GM18861 (cell line): ENCODE data around the gene DNALI1.
A peak's percentile ranks its signal among the peaks of the same experiment; 100 is the strongest.
"Not testable (repeated sequence)": the region's sequence is repeated elsewhere in the genome, so short reads cannot be mapped to it uniquely, and the experiment has no call there.

Experiments
- ATAC-seq: cut with Tn5 transposase; IDR thresholded peaks from one replicate; pipeline ENCODE4 v1.9.1; 2021; ENCODE audit not compliant: unreplicated experiment

DNALI1 gene

DNA sequence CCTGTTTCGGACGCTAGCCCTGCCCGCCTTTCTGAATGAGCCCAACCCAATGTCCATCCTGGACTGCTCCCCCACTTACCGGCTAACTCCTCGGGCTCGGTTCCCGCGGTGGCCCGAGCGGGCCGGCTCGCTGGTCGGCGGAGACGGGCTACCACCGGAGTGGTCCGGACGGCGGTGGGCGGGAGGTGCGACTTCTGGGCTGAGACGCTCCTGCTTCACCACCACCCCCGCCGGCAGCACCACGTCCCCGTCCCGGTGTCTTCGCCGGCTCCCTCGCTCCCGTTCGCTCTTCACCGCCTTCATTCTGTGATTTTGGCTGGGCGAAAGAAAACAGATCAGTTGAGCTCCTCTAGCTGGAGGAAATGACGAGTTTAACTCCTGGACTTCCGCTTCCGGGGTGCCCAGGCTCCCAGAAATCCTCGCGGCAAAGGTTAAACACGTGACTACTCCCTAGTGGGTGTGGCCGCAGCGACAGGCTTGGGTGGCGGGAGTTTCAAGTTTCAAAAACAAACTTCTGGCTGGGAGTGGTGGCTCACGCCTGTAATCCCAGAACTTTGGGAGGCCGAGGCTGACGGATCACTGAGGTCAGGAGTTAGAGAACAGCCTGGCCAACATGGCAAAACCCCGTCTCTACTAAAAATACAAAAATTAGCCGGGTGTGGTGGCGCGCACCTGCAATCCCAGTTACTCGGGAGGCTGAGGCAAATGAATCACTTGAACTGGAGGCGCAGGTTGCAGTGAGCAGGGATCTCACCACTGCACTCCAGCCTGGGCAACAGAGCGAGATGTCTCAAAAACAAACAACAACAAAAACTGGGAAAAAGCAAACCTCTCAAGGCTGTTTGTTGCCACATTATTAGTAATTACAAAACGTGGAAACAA, 2.6 kb upstream of the DNALI1 start, which contains the start of gene SNIP1:
TSS of gene SNIP1 (minus strand) at position 367 of the 882 bp plus-strand sequence. CDS start at position 303, 64 bp downstream.
- ATAC-seq: no peak

- ATAC-seq: no peak
Observed at GRCh38 chr1:37557402-37557801, 662 bp downstream of the DNALI1 start.

- ATAC-seq: no peak
Observed at GRCh38 chr1:37558411-37558810, 1.7 kb downstream of the DNALI1 start.

- ATAC-seq: no peak
Observed at GRCh38 chr1:37559080-37559479, 2.3 kb downstream of the DNALI1 start.

DNA sequence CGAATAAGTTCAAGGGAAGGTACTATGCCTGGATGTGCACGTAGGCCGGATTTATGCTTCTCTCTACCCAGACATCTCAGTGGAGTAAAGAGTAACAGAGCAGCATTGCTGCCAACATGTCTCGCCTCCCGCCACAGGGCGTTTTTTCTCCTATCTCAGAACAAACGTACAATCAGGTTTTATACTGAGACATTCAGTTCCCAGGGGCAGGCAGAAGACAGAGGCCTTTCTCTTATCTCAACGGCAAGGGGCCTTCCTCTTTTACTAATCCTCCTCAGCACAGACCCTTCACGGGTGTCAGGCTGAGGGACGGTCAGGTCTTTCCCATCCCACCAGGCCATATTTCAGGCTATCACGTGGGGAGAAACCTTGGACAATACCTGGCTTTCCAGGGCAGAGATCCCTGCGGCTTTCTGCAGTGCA, 3.2 kb downstream of the DNALI1 start:
- not testable (repeated sequence) for ATAC-seq

DNA sequence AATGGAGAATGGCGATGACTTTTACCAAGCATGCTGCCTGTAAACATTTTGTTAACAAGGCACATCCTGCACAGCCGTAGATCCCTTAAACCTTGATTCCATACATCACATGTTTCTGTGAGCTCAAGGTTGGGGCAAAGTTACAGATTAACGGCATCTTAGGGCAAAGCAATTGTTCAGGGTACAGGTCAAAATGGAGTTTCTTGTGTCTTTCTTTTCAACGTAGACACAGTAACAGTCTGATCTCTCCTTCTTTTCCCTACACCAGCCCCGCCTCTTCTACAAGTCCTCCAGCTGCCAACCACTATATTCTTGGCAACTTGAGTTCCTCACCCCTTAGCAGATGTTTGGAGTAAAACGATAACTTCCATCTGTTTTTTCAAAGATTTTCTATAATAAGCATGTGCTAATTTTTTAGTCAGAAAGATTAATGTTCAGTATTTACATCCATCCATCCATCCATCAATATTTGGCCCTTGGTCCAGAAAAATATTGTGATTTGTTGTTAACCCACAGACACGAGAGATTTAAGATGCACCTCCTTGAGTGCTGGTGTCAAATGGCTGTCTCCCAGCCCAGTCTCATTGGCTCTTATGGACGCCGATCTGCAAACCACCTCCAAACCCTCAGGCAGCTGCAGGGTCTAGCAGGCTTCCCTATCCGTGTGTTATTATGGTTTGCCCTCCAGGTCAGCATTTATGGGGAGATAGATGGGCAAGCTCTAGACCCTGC, 3.8 kb downstream of the DNALI1 start:
- no peak for ATAC-seq

DNA sequence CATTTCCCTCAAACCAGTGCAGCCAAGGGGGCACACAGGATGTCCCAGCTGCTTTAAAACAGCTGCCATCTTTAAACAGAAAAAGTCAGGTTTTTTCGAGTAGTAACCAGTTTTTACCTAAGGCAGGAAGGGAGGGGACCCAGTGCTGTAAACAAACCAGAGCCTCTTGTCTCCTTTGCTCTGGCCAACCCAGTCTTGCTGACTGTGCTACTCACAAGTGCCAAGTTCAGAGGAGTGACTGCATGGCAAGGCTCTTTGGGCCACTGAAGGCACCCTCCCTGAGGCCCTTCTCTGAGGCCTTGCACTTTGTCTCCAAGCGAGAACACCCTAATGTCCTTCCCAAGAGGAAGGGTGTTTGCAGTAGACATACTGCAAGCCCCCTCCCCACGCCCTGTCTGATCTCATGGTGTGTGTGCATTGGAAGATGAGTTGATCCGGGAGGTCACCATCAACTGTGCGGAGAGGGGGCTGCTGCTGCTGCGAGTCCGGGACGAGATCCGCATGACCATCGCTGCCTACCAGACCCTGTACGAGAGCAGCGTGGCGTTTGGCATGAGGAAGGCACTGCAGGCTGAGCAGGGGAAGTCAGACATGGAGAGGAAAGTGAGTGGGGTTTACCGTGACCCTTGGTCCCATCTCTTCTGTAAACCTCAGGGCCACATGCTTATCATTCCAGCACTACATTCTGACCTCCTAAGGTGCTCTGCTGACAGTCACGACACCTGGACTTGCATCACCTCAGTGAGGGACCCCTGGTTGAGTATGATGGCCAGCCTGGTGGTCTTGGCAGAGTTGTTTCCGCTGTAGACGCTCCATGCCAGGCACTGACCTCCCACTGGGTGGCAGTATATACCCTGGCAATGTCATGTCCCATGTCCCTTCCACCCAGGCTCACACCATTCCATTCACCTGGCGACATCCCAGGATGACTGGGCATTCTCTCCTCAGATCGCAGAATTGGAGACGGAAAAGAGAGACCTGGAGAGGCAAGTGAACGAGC, 4.7 kb downstream of the DNALI1 start:
- ATAC-seq: no peak

GRCh38 chr1:37562984-37563383, 6.2 kb downstream of the DNALI1 start:
- ATAC-seq: no peak

- ATAC-seq: no peak
Observed at GRCh38 chr1:37564892-37565291, 8.2 kb downstream of the DNALI1 start.

GRCh38 chr1:37567023-37567422, 10.3 kb downstream of the DNALI1 start:
- no peak for ATAC-seq

GRCh38 chr1:37570528-37571334, 14.0 kb downstream of the DNALI1 start:
- no peak for ATAC-seq

- ATAC-seq: no peak
Observed at GRCh38 chr1:37574834-37575480, 18.2 kb downstream of the DNALI1 start.

DNA sequence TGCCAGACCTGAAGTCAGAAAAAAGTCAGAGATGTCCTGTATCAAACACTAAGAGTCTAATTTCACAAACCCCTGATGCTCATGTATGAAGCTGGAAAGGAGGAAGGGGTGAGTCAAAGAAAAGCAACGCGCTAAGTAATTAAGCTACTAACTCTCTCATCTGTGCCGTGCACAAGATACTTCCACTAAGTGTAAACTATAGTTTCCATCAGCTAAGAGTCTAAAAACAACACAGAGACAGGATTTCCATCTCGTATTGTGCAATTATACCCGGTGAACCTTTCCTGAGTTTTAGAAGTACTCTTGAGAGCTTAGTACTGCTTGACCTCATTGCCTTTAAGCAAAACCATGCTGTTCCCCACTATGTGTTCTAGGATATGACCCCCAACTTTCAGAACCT, 19.0 kb downstream of the DNALI1 start:
- ATAC-seq: no peak

DNA sequence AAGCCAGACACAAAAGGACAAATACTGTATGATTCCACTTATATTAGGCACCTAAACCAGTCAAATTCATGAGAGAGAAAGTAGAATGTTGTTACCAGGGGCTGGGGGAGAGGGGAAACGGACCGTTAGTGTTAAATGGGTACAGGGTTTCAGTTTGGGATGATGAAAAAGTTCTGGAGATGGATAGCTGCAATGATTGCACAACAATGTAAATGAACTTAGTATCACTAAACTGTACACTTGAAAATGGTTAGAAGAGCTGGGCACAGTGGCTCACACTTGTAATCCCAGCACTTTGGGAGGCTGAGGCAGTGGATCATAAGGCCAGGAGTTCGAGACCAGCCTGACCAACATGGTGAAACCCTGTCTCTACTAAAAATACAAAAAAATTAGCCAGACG, 27.8 kb downstream of the DNALI1 start:
- not testable (repeated sequence) for ATAC-seq

DNA sequence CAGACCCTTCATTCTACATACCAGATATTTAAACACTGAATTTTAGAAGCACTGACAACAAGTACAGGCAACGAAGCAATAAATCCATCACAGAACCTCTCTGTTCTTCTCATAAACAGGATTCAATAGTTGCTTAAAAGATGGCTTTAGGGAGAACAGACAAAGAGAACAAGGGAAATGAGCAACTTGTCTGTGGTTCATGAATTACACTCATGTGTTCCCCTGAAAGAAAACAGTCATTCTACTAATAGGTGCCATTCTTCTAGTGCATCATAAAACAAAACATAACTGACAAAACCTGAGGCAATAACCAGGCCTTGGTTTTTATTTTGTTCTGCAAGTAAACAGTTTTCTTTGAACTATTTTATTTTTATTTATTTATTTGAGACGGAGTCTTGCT, 32.2 kb downstream of the DNALI1 start:
- no peak for ATAC-seq

DNA sequence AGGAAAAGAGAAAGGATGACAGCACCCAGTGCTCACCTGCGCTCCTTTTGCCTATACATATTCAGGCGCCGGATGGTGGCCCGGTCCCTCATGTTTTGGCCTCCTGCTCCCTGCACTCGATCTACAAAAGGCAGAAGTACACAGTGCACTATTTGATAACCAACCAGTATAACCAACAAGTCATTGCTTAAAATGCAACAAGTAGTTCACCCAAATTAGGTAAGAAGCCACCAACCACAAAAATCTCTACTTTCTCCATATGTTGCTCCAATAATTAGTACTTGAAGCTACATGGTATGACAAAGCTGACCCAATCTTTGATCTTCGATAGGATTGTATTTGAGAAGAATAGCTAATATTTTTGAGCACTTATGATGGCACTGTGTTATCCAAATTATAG, 37.0 kb downstream of the DNALI1 start:
- ATAC-seq: no peak

DNA sequence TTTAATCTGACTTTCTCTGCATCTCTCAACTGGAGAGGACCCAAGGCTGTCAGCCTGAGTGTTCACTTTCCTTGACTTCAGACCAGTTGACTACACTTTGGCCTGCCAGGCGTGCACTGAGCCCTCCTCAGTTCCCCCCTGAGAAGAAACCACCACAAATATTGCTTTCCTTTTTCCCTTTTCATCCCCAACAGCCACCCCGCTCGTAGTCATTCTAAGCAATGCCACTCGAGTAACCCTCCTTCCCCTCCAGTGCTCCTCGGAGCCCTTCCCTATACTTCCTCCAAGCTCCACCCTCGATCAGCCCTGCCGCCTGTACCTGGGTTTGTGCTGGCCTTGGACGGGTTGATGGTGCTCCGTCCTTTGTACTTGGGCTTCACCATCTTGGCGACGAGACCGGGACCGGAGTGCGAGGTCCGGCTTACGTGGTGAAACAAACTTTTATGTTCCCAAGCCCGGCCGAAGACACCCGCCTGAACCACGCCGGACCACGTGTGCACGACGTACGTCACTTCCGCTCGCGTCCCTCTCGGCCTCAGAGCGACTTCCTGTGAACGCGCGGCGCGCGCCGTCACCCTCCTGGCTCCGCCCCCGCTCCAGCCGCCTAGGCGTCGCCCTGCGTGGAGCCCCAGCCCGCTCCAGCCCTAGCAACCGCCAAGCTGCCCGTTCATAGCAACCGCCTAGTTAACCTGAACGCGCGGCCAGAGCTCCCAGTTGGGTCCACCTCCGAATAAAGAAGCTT, 38.9 kb downstream of the DNALI1 start, which contains the start of gene GNL2:
TSS of gene GNL2 (minus strand) at position 498 of the 742 bp plus-strand sequence. CDS start at position 383, 115 bp downstream.
- ATAC-seq: peak; percentile 91

DNA sequence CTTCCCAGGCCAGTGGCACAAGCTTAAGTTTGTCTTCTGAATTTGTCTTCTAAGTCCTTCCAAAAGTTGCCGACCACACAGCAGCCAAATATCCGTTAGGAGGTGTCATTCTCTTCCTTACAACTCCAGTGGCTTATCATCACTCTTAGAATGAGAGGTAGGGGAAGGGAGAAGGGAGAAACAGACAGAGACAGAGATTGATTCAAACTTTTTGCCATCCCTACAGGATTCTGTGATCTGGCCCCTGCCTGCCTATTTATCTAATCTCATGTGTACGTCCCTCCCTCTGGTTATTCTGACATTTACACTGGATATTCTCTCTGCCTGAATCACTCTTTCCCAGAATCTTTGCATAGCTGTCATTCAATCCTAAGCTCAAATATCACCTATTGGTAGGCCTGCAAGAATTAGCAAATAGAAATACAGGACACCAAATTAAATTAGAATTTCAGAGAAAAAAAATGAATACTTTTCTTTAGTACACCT, 39.5 kb downstream of the DNALI1 start:
- ATAC-seq: no peak
